HG03571 (cell line): Measurements from ENCODE around the gene NKAIN2.
"Not testable (repeated sequence)": the region's sequence is repeated elsewhere in the genome, so short reads cannot be mapped to it uniquely, and the experiment has no call there.

Source experiments
- ATAC-seq: cut with Tn5 transposase; IDR thresholded peaks from one replicate; pipeline ENCODE4 v1.9.1; 2021; ENCODE audit not compliant: unreplicated experiment

NKAIN2 gene

GRCh38 chr6:124661097-124661661, 857.5 kb downstream of the NKAIN2 start:
- ATAC-seq: no peak

- ATAC-seq: no peak
Observed at GRCh38 chr6:124668028-124668427, 864.4 kb downstream of the NKAIN2 start.

GRCh38 chr6:124669713-124670480, 866.2 kb downstream of the NKAIN2 start:
- no peak for ATAC-seq

- no peak for ATAC-seq
Observed at GRCh38 chr6:124670801-124671200, 867.1 kb downstream of the NKAIN2 start.

DNA sequence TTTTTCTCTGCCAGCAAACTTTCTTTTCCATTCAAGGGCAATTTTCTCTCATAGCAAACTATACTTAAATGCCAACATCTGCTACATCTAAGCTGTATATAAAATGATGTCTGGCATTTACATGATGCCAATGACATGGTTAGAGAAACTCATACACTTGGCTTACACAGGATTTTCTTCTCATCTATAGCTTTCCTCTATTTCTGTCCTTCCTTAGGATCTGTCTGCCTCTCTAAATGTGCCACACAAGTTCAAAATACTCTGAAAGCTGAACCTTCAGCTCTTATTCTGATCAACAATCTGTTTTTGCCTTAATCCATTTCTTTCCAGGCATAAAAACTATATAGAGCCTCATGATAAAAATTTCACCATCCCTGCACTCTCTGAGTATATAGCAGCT, 867.7 kb downstream of the NKAIN2 start:
- ATAC-seq: no peak

DNA sequence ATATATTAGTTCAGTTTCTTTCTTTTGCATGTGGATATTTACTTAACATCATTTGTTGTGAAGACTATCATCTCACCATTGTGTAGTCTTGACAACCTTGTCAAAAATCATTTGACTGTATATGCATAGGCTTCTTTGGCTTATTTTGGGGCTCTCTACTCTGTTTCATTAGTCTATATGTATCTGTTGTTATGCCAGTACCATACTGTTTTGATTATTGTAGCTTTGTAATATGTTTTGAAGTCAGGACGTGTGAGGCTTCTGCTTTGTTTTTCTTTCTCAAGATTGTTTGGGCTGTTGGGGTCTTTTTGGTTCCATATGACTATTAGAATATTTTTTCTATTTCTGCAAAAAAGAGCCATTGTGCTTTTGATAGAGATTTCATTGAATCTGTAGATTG, 870.4 kb downstream of the NKAIN2 start:
- ATAC-seq: no peak

DNA sequence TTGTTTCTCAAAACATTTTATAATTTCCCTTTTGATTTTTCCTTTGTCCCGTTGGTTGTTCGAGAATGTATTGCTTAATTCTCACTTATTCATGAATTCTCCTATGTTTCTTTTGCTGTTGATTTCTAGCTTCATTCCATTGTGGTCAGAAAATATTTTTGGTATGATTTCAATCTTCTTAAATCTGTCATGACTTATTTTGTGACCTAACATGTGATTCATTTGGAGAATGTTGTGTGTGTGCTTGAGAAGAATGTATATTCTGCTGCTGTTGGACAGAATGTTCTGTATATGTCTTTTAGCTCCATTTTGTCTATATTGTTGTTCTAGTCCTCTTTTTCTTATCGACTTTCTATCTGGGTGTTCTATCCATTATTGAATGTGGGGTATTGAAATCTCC, 872.4 kb downstream of the NKAIN2 start:
- no peak for ATAC-seq

GRCh38 chr6:124677874-124678273, 874.2 kb downstream of the NKAIN2 start:
- no peak for ATAC-seq

GRCh38 chr6:124679387-124679786, 875.7 kb downstream of the NKAIN2 start:
- no peak for ATAC-seq

DNA sequence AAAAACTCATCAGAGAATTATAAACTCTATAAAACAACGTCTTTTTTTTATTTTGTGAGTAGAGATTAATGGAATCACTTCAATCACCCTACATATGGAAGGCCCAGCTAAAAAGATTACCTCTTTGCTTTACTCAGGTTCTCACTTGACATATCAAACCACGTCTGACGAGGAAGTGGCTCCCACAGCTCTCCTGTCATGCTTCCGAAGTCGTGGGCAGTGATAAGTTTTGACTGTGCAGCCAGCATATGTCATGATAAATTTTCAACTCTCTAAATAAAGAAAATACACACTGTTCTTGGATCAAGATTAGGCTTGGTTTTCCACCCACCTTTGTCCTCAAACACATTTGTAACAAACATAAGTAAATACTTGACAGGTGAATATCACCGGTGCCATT, 879.1 kb downstream of the NKAIN2 start:
- ATAC-seq: no peak

- ATAC-seq: no peak
Observed at GRCh38 chr6:124683507-124683906, 879.8 kb downstream of the NKAIN2 start.

- ATAC-seq: no peak
Observed at GRCh38 chr6:124684621-124685020, 881.0 kb downstream of the NKAIN2 start.

DNA sequence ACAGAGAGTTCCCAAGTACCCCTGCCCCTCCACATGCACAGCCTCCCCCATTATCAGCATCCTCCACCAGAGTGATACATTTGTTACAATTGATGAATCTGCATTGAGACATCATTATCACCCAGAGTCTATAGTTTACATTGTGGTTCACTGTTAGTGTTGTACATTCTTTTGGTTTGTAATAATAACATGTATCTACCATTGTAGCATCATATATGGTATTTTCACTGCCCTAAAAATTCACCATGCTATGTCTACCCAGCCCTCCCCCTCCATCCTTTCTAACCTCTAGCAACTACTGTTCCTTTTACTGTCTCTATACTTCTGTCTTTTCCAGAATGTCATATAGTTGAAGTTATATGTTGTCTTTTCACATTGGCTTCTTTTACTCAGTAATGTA, 884.7 kb downstream of the NKAIN2 start:
- ATAC-seq: no peak

DNA sequence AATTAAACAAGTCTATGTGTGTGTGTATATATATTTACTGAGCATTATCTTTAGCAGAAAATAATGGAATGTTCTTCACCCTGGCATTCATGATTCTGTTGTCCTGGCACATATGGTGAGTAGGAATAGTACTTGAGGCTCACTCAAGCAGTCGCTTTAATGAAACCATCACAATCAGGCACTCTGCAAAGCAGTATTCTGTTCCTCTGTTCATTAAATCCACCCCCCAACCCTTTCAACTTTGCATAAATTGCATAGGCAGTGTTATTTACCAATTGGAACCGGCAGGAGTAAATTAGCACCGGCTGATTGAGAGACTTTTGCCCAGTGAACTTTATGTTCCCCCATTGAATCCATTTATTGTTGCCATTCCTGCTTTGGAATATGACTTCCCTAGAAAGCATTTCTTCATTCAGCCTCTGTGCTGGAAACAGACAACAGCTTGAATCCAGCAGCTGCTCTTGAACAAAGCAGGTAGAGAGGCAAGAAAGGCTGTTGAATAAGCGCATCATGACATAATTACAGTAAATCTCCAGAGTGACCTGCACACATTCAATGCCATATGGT, 890.6 kb downstream of the NKAIN2 start:
- no peak for ATAC-seq

DNA sequence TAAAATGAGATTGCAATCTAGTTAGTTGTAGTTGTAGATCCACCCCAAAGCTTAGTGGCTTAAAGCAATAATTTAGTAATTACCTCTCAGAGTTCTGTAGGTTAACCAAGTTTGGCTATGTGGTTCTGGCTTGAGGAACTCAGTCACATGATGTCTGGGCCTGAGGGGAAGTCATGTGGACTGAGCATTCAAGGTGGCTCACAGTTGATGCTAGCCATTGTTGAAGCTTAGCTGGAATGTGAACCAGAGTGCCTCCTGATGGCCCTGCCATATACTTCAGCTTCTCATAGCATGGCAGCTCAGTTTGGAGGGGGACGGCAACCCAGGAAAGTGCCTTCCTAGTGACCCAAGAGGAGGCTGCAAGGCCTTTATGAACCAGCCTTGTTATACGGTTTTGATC, 895.4 kb downstream of the NKAIN2 start:
- no peak for ATAC-seq

DNA sequence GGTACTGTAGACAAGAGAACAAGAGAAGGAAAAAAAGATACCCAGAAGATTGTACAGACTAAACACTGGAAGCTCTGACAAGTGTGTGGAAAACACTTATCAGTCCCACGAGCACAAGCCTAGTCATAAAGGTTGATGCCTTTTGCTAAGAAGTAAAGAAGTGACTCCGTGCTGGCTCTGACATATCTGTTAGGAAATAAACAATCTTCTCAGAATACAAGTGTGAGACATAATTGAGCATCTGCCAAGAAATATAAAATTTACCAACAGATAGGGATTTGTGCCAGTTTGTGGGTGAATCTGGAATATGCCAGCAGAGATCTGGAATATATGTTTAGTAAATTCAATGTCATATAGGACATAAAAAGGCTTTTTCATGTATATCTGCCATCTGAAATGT, 899.9 kb downstream of the NKAIN2 start:
- ATAC-seq: no peak

GRCh38 chr6:124712532-124712931, 908.9 kb downstream of the NKAIN2 start:
- not testable (repeated sequence) for ATAC-seq

DNA sequence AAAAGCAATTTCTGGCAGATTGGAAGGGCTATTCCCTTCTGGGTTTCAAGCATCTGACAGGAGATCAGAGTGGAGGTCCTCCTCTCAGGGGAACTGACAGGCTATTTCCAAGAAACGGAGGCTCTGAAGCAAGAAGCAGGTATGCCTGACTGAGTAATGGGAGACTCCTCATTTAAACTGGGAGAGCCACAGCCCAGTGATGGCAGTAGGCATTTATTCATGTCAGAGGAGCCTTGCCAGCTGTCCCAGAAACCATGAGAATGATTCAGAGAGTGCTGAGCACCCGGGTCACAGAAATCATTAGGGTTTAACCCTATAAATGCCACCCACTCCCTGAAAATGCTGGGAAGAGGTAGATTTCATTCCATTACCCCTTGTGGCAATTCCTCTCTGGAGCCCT, 911.1 kb downstream of the NKAIN2 start:
- ATAC-seq: no peak

- no peak for ATAC-seq
Observed at GRCh38 chr6:124719913-124720312, 916.2 kb downstream of the NKAIN2 start.

DNA sequence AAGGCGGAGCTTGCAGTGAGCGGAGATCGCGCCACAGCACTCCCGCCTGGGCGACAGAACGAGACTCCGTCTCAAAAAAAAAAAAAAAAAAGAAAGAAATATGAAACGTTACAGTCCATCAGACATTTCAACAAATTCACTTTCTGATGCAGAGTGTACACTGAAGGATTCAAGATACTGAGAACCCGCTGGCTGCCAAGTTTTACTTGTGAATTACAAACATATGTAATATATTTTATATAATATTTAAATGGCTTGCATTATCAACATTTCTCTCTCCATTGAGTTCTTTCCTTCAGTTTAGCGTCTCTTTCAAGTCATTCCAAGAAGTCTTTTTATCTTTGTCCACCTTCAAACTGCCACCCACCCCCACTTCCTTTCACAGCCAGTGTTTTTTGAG, 917.7 kb downstream of the NKAIN2 start:
- no peak for ATAC-seq

GRCh38 chr6:124722141-124722878, 918.6 kb downstream of the NKAIN2 start:
- ATAC-seq: no peak

DNA sequence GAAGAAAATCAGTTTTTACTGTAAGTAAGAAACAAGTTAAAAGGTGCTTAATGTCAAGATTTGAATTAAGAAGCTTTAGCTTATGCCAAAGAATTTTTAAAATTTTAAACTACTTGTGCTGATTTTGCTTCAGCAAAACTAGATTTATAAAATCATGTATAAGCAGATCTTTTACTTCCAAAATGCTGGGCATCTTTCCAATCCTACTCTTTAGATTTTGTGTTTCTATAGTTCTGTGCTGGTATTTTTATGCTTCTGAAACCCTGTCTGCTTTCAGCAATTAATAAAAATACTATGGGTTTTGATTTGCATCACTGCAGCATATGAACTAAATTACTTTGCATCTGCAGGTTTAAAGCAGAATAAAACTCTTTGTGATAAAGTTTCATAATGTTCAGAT, 920.0 kb downstream of the NKAIN2 start:
- ATAC-seq: no peak
